Measurements from ENCODE around the gene TBCE. TPM values are rescaled to one million over a fixed set of nuclear protein-coding genes. Genes with fewer than 3 reads are reported as not detected.
A peak's percentile ranks its signal among the peaks of the same experiment; 100 is the strongest.

The TBCE gene
- total RNA-seq, 2 donors from 2014 or later = 15.4 to 18.0 TPM

- Histone ChIP-seq H3K27ac (peak overlapping the region; percentile 92 to 94), H3K4me3 (peak overlapping the region; percentile 72 to 92), H3K9me3 (no peaks in the 10 kb centered on the region), H3K4me1 (peaks cover 0 to 57% of the 10 kb centered on the region in 2 donors), H3K27me3 (no peaks in the 10 kb centered on the region), H3K36me3 (no peaks in the 10 kb centered on the region)
- DNase-seq (ENCODE audit: low spot score) = no peak
- TF ChIP-seq CTCF (IDR thresholded peaks at IDR 0.05) = peak in 1 of 2 donors; percentile 30
Measured at GRCh38 chr1:235329139-235329902, 37.9 kb upstream of the TBCE start.

GRCh38 chr1:235330918-235331285 is 36.3 kb upstream of the TBCE start:
- peaks cover 0 to 41% of the 10 kb centered on the region in 2 donors for H3K4me1 ChIP-seq
- no peaks in the 10 kb centered on the region for H3K9me3 ChIP-seq
- TF ChIP-seq CTCF (IDR thresholded peaks at IDR 0.05) = no peak
- no peak overlapping the region for H3K27ac ChIP-seq
- peaks cover 6% of the 10 kb centered on the region for H3K36me3 ChIP-seq
- no peak for DNase-seq (ENCODE audit: low spot score)
- no peaks in the 10 kb centered on the region for H3K27me3 ChIP-seq
- no peak overlapping the region for H3K4me3 ChIP-seq

GRCh38 chr1:235331401-235331800 is 35.8 kb upstream of the TBCE start:
- Histone ChIP-seq H3K4me1 (peaks cover 0 to 40% of the 10 kb centered on the region in 2 donors), H3K27me3 (no peaks in the 10 kb centered on the region), H3K36me3 (peaks cover 11% of the 10 kb centered on the region), H3K9me3 (no peaks in the 10 kb centered on the region), H3K27ac (no peak overlapping the region), H3K4me3 (no peak overlapping the region)
- no peak for DNase-seq (ENCODE audit: low spot score)
- TF ChIP-seq CTCF (IDR thresholded peaks at IDR 0.05) = no peak

GRCh38 chr1:235336903-235337302 is 30.3 kb upstream of the TBCE start:
- no peaks in the 10 kb centered on the region for H3K9me3 ChIP-seq
- H3K36me3 ChIP-seq = peaks cover 40% of the 10 kb centered on the region
- DNase-seq (ENCODE audit: low spot score) = no peak
- peaks cover 0 to 18% of the 10 kb centered on the region in 2 donors for H3K4me1 ChIP-seq
- no peak for TF ChIP-seq CTCF (IDR thresholded peaks at IDR 0.05)
- H3K27ac ChIP-seq = no peak overlapping the region
- H3K4me3 ChIP-seq = no peak overlapping the region
- no peaks in the 10 kb centered on the region for H3K27me3 ChIP-seq

GRCh38 chr1:235339746-235340145 is 27.5 kb upstream of the TBCE start:
- H3K27ac ChIP-seq = no peak overlapping the region
- no peak for TF ChIP-seq CTCF (IDR thresholded peaks at IDR 0.05)
- H3K27me3 ChIP-seq = no peaks in the 10 kb centered on the region
- no peak for DNase-seq (ENCODE audit: low spot score)
- peaks cover 54% of the 10 kb centered on the region for H3K36me3 ChIP-seq
- H3K4me3 ChIP-seq = no peak overlapping the region
- H3K9me3 ChIP-seq = no peaks in the 10 kb centered on the region
- H3K4me1 ChIP-seq = peaks cover 0 to 13% of the 10 kb centered on the region in 2 donors

GRCh38 chr1:235341334-235341733 is 25.9 kb upstream of the TBCE start:
- Histone ChIP-seq H3K4me3 (no peak overlapping the region), H3K9me3 (no peaks in the 10 kb centered on the region), H3K36me3 (peaks cover 43% of the 10 kb centered on the region), H3K27ac (no peak overlapping the region), H3K4me1 (peaks cover 0 to 10% of the 10 kb centered on the region in 2 donors), H3K27me3 (no peaks in the 10 kb centered on the region)
- no peak for DNase-seq (ENCODE audit: low spot score)
- no peak for TF ChIP-seq CTCF (IDR thresholded peaks at IDR 0.05)
